Middle frontal gyrus (tissue), 1 donor: ENCODE results near the gene SERPINB11.
"Not testable (repeated sequence)": the region's sequence is repeated elsewhere in the genome, so short reads cannot be mapped to it uniquely, and the experiment has no call there.

Experiments used
- DNase-seq: peaks from one replicate; pipeline ENCODE4 v3.0.0-alpha.2; 2015; ENCODE audit warnings: low spot score; ENCODE audit errors: extremely low spot score

Gene SERPINB11, protein sequence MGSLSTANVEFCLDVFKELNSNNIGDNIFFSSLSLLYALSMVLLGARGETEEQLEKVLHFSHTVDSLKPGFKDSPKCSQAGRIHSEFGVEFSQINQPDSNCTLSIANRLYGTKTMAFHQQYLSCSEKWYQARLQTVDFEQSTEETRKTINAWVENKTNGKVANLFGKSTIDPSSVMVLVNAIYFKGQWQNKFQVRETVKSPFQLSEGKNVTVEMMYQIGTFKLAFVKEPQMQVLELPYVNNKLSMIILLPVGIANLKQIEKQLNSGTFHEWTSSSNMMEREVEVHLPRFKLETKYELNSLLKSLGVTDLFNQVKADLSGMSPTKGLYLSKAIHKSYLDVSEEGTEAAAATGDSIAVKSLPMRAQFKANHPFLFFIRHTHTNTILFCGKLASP

GRCh38 chr18:63702660-63703059 is at the start of gene SERPINB11:
Gene SERPINB11, plus strand, starts transcription at chr18:63702960. Its CDS starts 7,234 bp downstream, at chr18:63710194.
- DNase-seq: no peak

GRCh38 chr18:63658920-63659319 is 43.8 kb upstream of the SERPINB11 start:
- DNase-seq: not testable (repeated sequence)

DNA sequence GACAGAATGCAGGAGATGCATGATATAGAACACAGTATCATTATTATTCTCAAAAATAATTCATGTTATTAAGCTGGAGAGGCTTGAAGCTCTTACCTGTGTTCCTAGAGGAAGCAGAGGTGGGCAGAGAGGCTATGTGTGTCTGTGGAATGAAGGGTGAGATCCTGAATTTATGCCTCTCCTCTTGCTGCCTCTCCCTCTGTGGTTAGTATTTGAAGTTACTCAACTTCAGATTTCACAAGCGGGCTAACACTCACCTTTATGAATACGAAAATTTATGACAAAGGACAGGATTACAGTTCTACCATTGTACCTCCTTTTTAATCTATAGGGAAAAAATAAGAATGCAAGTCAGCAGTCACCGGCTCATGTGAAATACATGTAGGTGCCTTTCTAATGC is 41.0 kb upstream of the SERPINB11 start, which contains the start of gene SERPINB3:
Gene SERPINB3, minus strand, starts transcription at position 144 of the 400 bp plus-strand sequence. CDS start 677 bp downstream, outside the sequence.
- not testable (repeated sequence) for DNase-seq

- no peak for DNase-seq
Observed at GRCh38 chr18:63664571-63664970, 38.2 kb upstream of the SERPINB11 start.

DNA sequence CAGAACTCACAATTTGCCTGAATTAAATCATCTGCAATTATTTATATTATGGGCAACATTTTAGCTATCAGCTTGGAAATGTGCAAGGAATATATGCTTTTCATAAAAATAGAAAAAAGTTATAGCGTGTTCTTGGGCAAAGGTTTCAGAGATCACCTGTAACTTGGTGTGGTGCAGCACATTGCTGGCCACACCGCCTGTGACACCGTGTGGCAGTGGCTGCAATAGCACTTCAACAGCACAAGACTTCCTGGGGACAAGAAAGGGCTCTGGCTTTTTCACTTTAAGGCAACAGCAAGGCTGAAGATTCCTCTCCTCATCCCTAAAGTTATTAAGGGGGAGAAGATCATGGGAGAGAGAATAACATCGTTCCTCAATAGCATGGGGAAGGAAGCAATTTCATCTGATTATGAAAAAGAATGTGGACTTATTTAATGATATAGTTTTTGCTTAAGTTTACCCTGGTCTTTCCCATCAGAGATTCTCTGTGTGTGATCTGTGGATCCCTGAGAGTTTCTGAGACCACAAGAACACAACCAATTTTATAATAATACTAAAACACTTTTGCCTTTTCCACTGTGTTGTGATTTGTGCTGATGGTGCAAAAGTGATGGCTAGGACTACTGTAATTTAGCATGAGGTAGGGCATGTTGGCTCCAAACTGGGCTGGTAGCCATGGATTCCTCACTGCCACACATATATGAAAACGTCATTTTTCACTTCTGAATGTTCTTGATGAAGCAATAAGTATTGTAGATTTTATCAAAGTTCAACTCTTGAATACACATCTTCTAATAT is 26.0 kb upstream of the SERPINB11 start:
- DNase-seq: no peak

GRCh38 chr18:63677500-63678225 is 25.1 kb upstream of the SERPINB11 start:
- DNase-seq: no peak

DNA sequence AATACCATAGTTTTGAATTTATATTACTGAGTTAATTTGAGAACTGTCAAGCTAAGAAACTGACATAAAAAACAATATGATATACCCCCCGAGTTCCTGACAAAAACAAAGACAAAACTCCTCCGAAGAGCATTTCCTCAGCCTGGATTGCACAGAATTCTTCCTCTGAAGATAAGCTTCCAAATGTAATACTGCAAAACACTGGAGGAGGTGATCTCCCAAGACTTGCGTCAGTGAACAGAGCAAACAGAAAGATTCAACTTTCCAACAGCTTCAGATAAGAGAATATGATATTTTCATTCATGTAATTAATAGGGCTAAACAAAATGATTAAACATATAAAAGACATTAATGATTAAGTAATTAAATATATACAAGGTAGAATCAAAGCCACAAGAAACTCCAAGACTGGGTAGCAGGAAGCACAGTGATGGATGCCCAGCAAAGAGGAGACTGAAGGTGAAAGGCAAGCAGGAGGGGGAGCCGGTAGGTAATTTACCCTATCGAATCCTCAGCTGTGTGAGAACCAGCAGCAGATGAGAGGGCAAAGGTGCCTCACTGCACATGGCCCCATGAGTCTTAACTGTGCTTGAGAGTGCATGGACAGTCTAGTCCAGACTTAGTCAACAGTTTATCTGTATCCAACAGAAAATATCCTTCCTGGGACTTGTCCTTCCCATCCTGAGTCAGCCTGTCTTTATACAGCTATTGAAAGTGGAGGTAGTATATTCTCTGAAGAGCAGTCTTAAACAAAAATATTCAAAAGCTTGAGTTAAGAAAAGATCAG is 22.7 kb upstream of the SERPINB11 start:
- no peak for DNase-seq

DNA sequence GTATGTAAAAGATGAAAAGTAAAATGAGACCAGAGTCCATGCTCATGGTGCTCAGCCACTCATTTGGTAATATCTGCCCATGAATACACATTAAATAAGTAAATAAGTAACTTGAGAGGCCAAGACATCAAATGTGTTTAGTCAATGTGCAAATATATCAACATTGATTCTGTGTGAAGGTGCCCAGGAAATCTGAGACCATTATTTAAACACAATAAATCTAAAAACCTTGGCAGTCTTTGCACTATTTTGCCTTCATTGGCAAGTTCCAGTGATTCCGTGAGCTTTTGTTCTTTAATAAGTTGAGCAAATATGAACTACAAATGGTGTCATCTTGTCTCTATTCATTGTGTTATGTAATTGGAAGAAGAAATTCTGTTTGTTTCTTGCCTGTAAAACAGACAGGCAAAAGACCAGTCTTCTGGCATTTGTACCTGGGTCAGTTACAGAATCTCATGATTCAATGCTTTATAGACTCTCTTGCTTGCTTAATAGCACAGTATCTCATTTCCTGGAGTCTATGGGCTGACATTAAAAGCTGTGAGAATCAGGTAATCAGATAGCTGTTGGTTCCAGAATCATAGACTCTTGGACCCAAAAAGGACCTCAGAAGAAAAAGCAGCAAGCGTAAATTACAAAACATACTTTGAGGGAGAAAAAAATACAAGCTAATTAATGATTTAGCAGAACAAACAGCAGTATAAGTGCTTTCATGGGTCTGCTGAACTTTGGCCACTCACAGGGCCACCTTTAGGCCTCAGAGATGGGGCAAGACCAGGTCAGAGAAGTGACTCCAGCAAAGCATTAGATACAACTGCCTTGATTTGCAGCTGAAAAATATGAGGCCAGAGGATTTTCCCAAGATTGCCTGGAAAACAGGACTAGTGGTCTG is 21.1 kb upstream of the SERPINB11 start:
- no peak for DNase-seq

DNA sequence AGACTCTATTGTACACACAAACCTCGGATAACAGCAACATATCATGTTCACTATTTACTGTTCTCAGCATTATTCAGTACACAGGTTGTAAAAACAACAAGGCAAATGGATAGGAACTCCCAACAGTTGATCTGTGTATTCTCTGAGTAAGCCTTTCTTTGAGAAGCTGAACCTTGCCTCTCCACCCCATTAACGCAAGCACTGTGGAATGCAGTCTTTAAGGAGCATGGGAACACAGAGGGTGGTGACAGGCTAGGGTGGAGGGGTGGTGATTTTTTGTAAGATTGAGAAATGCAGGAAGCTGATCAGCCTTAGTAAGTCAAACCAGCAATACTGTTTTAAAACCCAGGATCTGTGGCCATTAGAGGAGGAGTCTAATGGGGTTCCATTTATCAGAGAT is 19.6 kb upstream of the SERPINB11 start:
- no peak for DNase-seq

- DNase-seq: no peak
Observed at GRCh38 chr18:63683890-63684289, 18.9 kb upstream of the SERPINB11 start.

DNA sequence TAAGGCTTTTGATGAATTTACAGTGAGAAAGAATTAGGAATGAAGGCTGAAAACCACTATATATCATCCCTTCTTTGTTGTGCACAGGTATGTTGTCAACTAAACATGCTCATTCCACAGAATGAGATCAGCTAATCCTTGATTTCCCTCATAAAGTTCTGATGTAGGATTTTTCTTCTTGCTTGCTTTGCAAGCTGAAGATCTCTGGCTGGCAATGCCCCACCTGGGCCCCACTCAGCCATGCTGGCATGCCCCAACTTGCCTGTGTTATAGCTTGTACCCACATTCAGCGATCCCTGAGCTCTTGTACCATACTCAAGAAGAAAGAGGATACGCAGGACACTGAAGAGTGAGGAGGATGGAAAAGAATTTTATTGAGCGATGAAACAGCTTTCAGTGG is 18.0 kb upstream of the SERPINB11 start:
- no peak for DNase-seq

- DNase-seq: no peak
Observed at GRCh38 chr18:63686871-63687270, 15.9 kb upstream of the SERPINB11 start.

DNA sequence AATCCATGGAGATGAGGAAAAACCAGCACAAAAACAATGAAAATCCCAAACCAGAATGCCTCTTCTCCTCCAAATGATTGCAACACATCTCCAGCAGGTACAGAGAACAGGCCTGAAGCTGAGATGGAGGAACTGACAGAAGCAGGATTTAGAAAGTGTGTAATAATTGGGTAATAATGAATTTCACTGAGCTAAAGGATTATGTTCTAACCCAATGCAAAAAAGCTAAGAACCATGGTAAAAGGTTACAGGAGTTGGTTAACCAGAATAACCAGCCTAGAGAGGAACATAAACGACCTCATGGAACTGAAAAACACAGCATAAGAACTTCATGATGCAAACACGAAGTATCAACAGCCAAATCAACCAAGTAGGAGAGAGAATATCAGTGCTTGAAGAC is 13.7 kb upstream of the SERPINB11 start:
- DNase-seq: no peak

GRCh38 chr18:63697097-63697660 is 5.6 kb upstream of the SERPINB11 start:
- no peak for DNase-seq

GRCh38 chr18:63700501-63700900 is 2.3 kb upstream of the SERPINB11 start:
- no peak for DNase-seq

- DNase-seq: no peak
Observed at GRCh38 chr18:63701952-63702351, 808 bp upstream of the SERPINB11 start.

DNA sequence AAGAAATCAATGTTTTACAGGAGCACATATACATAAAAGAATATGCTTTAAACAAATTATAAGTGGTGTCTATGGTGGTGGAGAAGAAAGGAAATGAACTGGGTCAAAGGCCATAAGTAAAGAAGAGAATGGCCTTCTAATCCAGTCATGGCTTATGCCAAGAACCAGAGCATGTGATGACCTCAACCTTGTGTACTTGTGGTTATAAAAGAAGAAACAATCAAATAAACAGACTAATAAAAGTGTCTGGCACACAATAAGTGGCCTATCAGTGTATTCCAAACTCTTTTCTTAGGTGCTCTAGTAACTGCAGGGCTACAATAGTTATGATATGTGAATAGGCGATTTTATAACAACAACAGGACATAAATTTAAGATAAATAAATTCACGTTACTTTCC is 2.6 kb downstream of the SERPINB11 start:
- no peak for DNase-seq

DNA sequence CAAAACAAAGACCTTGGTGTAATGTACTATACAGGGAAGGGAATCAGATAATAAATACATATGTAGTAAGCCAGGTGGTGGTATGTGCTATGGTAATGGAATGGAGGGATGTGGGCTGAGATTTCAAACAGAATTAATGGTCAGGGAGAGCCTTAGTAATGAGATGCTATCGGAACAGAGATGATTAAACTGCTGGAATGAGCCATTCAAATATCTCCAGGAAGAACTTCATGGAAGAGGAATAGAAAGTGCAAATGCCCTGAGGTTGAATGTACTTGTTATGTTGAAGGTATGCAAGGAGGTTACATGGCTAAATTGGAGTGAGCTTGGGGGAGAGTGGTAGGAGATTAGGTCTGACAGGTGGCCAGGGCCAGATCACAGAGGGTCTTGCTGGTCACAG is 5.1 kb downstream of the SERPINB11 start:
- DNase-seq: no peak

DNA sequence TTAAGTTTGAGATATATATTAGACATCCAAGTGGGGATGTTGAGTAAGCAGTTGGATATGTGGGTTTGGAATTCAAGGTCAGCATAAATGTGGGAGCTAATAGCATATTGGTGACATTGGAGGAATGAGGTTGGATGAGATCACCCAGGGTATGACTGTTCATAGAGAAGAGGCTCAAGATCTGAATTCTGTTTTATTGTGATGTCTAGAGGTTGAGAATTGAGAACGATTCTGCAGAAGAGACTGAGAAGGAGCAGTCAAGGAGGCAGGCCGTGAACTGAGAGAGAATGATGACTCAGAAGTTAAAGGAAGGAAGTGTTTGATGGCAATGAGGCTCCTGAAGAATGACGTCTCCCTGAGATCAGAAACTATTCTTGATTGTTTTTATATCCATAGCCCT is 5.9 kb downstream of the SERPINB11 start:
- no peak for DNase-seq
